Measurements from ENCODE around the gene PHF21B.
"Not testable (repeated sequence)": the region's sequence is repeated elsewhere in the genome, so short reads cannot be mapped to it uniquely, and the experiment has no call there.

The PHF21B gene

DNA sequence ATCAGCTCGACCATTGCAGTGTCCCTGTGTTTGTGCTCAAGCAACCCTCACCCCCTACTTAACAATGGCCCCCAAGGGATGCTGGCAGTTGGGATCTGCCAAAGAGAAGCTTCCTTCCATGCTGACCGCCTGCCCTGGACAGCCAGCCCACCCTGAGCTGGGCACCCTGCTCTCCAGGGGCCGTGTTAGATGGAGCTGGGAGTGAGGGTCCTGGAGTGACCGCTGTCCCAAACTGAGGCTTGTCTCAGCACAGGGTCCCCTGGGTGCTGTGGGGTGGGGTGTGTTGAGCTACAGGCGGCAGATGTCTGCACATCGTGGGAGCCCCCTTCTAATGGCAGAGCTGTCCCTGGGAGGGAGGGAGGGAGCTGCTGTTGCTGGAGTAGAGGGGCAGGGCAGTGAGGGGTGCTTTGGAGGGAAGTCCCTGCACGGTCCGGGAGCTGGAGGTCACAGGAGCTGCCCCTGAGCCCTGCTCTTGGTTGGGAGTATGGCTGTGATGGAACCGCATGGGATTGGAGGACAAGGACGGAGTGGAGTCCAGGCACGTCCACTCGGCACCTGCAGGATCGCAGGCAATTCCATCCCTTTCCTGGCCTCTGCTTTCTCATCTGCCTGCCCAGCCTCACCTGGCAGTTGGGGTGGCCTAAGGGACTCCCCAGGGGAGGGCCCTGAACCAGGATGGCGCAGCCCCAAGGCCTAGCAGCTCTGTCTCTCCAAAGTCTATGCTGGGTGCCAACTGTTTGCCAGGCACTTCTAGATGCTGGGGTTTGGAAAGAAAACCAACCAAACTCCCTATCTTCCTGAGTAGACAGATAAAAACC, 131.1 kb downstream of the PHF21B start:
- DNase-seq (ENCODE audit: low read depth in 2 of 2): no peak

GRCh38 chr22:44876921-44877320, 132.9 kb downstream of the PHF21B start:
- DNase-seq (ENCODE audit: low read depth in 2 of 2): no peak

DNA sequence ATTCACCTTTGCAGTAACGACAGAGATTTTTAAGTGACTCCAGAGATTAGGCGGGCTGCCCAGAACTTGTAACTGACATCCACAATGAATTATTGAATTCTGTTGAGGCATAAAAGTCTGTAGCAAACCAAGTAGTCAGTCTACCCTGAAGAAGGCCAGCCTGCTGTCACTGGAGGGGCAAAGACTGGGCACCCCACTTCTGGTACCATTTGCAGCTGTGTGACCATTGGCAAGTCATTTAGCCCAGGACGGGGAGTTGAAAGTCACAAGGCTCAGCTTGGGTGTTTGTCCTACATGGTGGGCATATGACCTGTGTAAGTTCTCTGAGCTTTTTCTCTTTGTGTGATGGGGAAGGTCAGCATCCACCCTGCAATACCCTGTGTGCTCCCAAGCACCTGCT, 138.0 kb downstream of the PHF21B start:
- no peak for DNase-seq (ENCODE audit: low read depth in 2 of 2)

DNA sequence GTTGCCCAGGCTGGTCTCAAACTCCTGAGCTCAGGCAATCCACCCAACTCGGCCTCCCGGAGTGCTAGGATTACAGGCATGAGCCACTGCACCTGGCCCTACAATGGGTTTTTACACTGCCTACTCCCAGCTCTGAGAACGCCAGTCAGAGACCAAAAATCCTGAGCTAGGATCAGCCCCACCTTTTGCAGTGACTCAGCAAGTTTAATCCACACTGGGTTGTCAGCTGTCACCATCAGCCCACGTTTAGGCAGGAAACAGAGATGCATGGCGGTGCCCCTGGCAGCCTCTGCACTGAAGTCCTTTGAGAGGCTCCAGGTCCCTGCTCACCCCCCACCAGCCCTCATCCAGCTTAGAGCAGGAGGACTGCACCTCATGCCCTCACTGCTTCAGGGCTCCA, 139.8 kb downstream of the PHF21B start:
- no peak for DNase-seq (ENCODE audit: low read depth in 2 of 2)

DNA sequence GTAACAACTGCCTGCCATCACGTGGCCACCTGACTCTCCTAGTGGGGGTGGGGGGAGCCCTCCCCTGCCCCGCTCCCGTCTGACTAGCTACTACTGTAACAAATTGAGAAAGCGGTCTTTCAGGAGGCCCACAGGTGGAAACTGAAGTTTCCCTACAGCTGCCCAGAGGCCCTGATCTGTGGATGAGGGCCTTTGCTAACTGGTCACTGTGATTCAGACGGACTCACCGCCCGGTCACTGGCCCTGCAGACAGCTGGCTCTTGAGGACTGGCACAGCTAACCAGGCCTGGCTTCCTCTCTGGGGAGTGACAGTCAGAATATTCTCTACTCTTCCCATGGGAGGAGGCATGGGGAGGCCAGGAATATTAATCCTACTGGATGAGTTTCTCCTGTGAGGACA, 140.6 kb downstream of the PHF21B start:
- no peak for DNase-seq (ENCODE audit: low read depth in 2 of 2)

DNA sequence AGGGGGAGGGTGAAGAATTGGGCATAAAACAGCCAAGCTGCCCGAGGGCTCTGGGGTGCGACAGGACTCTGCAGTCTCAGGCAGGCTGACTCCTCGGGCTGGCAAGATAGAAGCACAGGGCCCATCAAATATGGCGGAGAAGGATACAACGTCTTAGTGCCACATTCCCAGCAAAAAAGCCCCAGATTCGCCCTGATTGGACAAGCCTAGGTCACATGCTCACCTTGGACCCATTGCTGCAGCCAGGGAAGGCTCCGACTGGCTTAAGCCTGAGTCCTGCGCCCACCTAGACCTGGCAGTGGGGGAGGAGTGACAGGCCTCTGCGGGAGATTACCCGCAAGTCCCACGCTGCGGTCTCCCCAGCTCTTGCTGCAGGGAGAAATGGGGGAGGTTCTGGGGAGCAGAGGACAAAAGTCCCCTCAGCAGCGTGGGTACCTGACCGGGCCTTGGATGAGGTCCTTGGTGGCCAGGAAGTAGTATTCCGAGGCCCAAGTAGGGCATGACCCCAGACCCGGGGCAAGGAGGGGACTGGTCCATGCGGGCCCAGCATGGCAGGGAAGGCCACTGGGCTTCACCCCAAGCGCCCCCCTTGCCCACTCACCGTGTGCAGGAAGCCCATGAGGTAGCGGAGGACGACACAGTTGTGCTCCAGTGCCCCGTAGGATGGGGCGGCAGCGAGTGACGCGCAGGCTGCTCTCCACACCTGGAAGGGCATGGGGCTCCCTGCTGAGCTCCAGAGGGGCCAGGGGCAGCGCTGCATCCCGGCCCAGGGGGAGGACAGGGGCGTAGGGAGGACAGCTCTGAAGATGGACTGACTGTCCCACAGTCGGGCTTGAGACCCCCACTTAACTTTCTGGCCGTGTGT, 144.4 kb downstream of the PHF21B start:
- DNase-seq (ENCODE audit: low read depth in 2 of 2): no peak

DNA sequence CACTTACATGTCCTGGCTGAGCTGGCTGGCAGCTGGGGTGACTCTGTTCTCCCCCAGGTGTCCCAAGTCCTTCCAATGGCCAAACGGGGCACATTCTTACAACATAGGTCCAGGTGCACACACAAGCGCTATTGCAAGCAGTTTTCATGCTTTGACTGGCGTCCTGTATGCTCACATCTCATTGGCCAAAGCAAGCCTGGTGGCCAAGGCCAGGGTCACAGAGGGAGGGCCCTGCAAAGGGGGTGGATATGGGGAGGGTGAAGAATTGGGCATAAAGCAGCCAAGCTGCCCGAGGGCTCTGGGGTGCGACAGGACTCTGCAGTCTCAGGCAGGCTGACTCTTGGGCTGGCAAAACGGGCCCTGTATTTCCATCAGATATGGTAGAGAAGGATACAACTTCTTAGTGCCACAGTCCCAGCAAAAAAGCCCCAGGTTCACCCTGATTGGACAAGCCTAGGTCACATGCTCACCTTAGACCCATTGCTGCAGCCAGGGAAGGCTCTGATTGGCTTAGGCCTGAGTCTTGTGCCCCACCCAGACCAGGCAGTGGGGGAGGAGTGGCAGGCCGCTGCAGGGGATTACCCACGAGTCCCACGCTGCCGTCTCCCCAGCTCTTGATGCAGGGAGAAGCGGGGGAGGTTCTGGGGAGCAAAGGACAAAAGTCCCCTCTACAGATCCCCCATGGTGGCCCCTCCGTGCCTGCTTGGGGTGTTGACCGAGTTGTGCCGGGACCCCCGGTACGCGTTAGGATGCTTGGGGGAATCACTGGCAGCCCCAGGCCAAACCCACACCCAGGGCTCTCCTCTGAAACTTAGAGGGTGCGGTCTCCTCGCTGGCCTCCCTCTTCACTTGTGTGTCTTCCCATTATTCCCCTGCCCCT, 146.6 kb downstream of the PHF21B start:
- no peak for DNase-seq (ENCODE audit: low read depth in 2 of 2)

- DNase-seq (ENCODE audit: low read depth in 2 of 2): no peak
Observed at GRCh38 chr22:44862281-44862680, 147.5 kb downstream of the PHF21B start.

DNA sequence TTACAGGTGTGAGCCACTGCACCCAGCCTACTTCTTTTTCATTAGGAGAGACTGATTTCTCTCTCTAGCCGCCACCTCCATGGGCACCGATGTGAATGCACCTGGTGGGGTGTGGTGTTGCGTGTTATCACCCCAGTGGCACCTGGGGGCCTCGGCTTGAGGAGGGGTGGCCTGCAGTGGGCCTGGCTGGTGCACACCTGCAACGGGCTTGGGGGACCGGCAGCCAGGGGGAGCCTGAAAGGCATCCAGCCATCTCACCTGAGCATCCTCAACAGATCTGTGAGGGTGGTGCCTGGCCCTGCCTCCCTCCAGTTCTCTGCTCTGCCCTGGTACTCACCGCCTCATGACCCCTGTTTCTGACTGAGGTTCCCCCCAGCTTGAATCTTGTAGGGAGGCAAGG, 148.6 kb downstream of the PHF21B start:
- DNase-seq (ENCODE audit: low read depth in 2 of 2): no peak

DNA sequence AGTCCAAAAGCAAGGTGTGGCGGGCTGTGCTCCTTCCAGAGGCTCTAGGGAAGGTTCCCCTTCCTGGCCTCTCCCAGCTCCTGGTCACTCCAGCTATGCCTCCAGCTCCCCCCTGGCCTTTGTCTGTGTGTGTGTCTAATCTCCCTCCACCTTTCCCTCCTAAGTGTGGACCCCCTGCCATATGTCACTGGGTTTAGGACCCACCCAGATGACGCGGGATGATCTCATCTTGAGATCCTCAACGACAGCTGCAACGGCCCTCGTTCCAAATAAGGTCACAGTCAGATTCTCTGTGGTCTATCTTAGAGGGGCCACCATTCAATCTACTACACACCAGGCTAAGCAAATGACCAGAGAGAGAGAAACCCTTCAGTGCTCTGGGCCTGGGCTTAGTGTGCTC, 149.5 kb downstream of the PHF21B start:
- DNase-seq (ENCODE audit: low read depth in 2 of 2): no peak

DNA sequence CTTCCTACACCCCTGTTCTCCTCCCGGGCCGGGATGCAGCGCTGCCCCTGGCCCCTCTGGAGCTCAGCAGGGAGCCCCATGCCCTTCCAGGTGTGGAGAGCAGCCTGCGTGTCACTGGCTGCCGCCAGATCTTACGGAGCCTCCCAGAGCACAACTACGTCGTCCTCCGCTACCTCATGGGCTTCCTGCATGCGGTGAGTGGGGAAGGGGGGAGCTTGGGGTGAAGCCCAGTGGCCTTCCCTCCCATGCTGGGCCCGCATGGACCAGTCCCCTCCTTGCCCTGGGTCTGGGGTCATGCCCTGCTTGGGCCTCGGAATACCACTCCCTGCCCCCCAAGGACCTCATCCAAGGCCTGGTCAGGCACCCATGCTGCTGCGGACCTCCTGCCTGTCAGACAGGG, 150.2 kb downstream of the PHF21B start:
- no peak for DNase-seq (ENCODE audit: low read depth in 2 of 2)

DNA sequence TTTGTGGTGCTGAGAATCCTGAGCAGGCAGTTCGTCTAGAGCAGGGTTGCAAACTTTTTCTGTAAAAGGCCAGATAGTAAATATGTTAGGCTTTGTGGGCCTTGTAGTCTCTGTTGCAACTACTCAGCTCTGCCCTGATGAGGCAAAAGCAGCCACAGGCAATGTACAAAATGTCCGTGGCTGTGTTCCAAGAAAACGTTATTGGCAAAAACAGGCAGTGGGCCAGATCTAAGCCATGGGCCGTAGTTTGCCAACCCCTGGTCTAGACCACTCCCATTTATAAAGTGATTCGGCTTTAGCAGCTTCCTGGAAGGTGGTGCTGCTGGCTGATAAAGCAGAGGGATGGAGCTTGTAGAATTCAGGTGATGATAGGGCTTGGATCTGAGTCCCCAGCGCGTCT, 151.0 kb downstream of the PHF21B start:
- DNase-seq (ENCODE audit: low read depth in 2 of 2): not testable (repeated sequence)

DNA sequence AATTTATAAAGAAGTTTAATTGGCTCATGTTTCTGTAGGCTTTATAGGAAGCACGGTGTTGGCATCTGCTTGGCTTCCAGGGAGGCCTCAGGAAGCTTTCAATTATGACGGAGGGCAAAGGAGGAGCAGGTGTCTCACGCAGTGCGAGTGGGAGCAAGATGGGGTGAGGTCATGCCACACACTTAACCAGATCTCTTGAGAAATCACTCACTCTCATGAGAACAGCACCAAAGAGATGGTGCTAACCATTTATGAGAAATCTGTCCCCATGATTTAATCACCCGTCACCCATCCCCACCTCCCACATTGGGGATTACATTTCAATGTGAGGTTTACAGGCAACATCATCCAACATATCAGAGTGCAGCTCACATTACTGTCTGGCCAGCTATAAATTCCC, 153.9 kb downstream of the PHF21B start:
- DNase-seq (ENCODE audit: low read depth in 2 of 2): no peak

DNA sequence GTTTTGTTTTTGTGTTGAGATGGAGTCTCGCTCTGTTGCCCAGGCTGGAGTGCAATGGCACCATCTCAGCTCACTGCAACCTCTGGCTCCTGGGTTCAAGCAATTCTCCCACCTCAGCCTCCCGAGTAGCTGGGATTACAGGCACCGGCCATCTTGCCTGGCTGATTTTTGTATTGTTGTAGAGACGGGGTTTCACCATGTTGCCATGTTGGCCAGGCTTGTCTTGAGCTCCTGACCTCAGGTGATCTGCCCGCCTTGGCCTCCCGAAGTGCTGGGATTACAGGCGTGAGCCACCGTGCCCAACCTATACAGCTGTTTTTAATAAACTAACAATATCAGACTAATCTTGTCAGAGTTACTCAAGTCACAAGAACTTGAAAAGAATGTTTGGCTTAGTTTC, 155.2 kb downstream of the PHF21B start:
- DNase-seq (ENCODE audit: low read depth in 2 of 2): not testable (repeated sequence)

DNA sequence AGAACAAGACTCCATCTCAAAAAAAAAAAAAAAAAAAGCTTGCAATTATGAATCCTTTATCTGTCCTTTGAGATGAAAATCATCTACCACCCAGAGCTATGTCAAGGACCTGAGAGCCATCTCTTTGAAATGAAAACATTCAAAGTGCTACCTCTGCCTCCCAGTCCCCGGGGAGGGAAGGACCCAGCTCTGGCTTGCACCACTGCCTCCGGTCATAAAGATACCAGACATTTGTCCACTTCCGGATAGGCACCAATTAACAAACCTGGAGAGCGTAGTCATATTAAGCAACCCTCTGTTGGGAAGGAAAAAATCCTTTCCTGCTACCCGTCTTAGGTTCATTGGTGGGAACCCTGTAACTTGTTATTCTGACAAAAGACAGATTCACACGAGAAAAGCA, 158.9 kb downstream of the PHF21B start:
- DNase-seq (ENCODE audit: low read depth in 2 of 2): no peak

DNA sequence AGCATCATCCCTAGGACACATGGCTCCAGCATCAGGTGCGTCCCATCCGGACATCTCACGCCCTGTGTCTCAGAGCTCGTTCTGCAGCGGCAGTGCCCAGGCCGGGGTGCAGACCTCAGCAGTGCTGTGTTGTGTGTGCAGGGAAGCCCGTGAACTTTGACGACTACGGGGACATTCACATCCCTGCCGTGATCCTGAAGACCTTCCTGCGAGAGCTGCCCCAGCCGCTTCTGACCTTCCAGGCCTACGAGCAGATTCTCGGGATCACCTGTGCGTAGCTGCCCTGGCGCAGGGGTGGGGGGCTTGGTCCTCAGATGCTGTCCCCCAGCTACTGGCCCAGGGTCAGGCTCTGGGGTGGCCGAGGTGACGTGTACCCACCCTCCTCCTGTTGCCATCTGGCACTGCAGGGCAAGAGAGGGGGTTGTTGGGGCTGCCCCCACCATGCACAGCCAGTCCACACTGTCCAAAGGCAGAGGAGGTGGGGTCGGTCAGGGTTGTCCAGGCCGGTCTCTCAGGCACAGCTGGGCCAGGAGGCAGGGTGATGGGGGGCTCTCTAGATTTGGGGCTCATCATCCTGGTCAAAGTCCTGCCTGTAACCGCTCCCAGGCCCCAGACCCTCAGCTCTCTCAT, 160.9 kb downstream of the PHF21B start:
- no peak for DNase-seq (ENCODE audit: low read depth in 2 of 2)

GRCh38 chr22:44848296-44848741, 161.5 kb downstream of the PHF21B start:
- DNase-seq (ENCODE audit: low read depth in 2 of 2): no peak

DNA sequence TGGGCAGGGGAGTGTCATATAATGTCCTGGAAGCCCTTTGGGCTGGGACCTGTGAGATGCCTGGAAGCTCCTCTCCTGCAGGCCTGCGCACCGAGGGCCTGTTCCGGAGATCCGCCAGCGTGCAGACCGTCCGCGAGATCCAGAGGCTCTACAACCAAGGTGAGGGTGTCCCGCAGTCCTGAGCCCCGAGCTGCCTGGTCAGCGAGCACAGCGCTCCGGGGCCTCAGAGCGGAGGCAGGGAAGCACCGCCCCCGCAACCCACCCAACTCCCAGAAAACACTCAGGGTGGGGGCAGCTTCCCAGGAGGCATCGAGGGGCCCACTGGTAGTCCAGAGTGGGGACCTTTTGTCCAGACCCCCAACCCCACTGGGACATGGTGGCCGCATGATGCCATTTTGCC, 161.9 kb downstream of the PHF21B start:
- DNase-seq (ENCODE audit: low read depth in 2 of 2): no peak

DNA sequence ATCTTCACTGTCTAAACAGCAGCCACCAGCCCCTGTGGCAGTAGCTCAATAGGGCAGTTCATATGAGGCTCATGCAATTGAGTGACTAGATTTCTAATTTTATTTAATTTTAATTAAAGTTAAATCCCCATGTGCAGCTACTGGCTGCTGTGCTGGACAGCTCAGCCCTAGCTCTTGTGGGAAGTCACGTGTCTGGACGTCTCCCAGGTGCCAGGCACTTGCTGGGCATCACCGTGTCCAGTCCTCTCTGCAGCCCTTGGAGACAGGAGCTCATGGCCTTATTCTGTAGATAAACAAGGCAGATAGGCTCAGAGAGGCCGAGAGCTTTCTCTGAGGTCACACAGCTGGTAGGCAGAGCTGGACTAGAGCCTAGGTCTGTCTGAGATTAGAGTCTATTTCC, 162.4 kb downstream of the PHF21B start:
- DNase-seq (ENCODE audit: low read depth in 2 of 2): no peak

GRCh38 chr22:44846726-44847275, 163.0 kb downstream of the PHF21B start:
- no peak for DNase-seq (ENCODE audit: low read depth in 2 of 2)

All from activated CD4-positive, alpha-beta T cell treated with anti-CD3 and anti-CD28 coated beads for 24 hours (primary cell).